GM12878 (cell line): Measurements from ENCODE around the gene TLR10. TPM values are rescaled to one million over a fixed set of nuclear protein-coding genes. Genes with fewer than 3 reads are reported as not detected.

Experiments used
- ATF2 ChIP-seq: IDR thresholded peaks from 2 replicates; pipeline ENCODE4 v1.6.1; 2012; ENCODE audit warnings: low read length, inconsistent platforms
- CHD1 ChIP-seq: IDR thresholded peaks from 2 replicates; pipeline ENCODE4 v1.6.1; 2012; ENCODE audit warnings: low read depth, low read length, improper control_type of control experiment
- CTCF ChIP-seq, 3 experiments: IDR thresholded peaks in 2 of 3; conservative IDR thresholded peaks in 1 of 3; 2 replicates each; pipeline ENCODE4 v1.5.1; 2011; ENCODE audit warnings: low read depth in 3 of 3, low read length in 3 of 3, mild to moderate bottlenecking in 3 of 3, control low read depth in 2 of 3, moderate library complexity in 2 of 3, inconsistent platforms in 1 of 3, mixed read lengths in 1 of 3; ENCODE audit not compliant: control insufficient read depth in 2 of 3, insufficient read depth in 1 of 3; ENCODE audit errors: extremely low read depth in 1 of 3
- ESRRA ChIP-seq: IDR thresholded peaks from 2 replicates; pipeline ENCODE4 v1.6.1; 2012; ENCODE audit warnings: mild to moderate bottlenecking, low read length, improper control_type of control experiment
- EZH2 ChIP-seq: IDR thresholded peaks from 2 replicates; pipeline ENCODE4 v1.6.1; 2012; ENCODE audit warnings: low read depth, mild to moderate bottlenecking, control low read depth, inconsistent platforms, low read length, borderline replicate concordance; ENCODE audit not compliant: control insufficient read depth
- GABPA ChIP-seq: IDR thresholded peaks from 2 replicates; pipeline ENCODE4 v1.6.1; 2014; ENCODE audit warnings: antibody characterized with exemption, low read depth, mild to moderate bottlenecking, inconsistent platforms
- HDAC6 ChIP-seq: fragments of 200-600 bp; sonication (generic); IDR thresholded peaks from one replicate; pipeline ENCODE4 v1.8.0; 2017; ENCODE audit warnings: antibody characterized with exemption; ENCODE audit not compliant: unreplicated experiment
- IKZF1 ChIP-seq: fragments of 450-650 bp; conservative IDR thresholded peaks from 2 replicates; pipeline ENCODE4 v1.6.1; 2017; ENCODE audit warnings: antibody characterized with exemption, mild to moderate bottlenecking
- LARP7 ChIP-seq: fragments of 450-650 bp; IDR thresholded peaks from 2 replicates; pipeline ENCODE4 v1.6.1; 2017; ENCODE audit warnings: mild to moderate bottlenecking
- MEF2A ChIP-seq: IDR thresholded peaks from 2 replicates; pipeline ENCODE4 v1.6.1; 2011; ENCODE audit warnings: low read depth, mild to moderate bottlenecking, low read length, moderate library complexity; ENCODE audit not compliant: insufficient read depth
- NBN ChIP-seq: fragments of 450-650 bp; IDR thresholded peaks from 2 replicates; pipeline ENCODE4 v1.6.1; 2016
- NFYA ChIP-seq: IDR thresholded peaks from 2 replicates; pipeline ENCODE4 v1.6.1; 2011; ENCODE audit warnings: low read depth, mild to moderate bottlenecking, low read length, improper control_type of control experiment, borderline replicate concordance
- NKRF ChIP-seq: fragments of 450-650 bp; conservative IDR thresholded peaks from 2 replicates; pipeline ENCODE4 v1.6.1; 2017; ENCODE audit warnings: mild to moderate bottlenecking, moderate library complexity
- RAD51 ChIP-seq: fragments of 450-650 bp; IDR thresholded peaks from 2 replicates; pipeline ENCODE4 v1.6.1; 2016; ENCODE audit warnings: moderate library complexity, mild to moderate bottlenecking, inconsistent platforms
- RBBP5 ChIP-seq: fragments of 200-600 bp; sonication (generic); conservative IDR thresholded peaks from 2 replicates; pipeline ENCODE4 v1.6.1; 2016
- RFX5 ChIP-seq: IDR thresholded peaks from 2 replicates; pipeline ENCODE4 v1.6.1; 2011; ENCODE audit warnings: low read depth, low read length, improper control_type of control experiment
- SIN3A ChIP-seq: IDR thresholded peaks from 2 replicates; pipeline ENCODE4 v1.6.1; 2012; ENCODE audit warnings: low read depth, low read length, improper control_type of control experiment
- SIX5 ChIP-seq: IDR thresholded peaks from 2 replicates; pipeline ENCODE4 v1.6.1; 2011; ENCODE audit warnings: mild to moderate bottlenecking, low read depth, low read length, moderate library complexity; ENCODE audit not compliant: severe bottlenecking
- SMC3 ChIP-seq: IDR thresholded peaks from 2 replicates; pipeline ENCODE4 v1.6.1; 2011; ENCODE audit warnings: low read length, improper control_type of control experiment, borderline replicate concordance
- SPI1 ChIP-seq: IDR thresholded peaks from 2 replicates; pipeline ENCODE4 v1.6.1; 2011; ENCODE audit warnings: low read depth, mild to moderate bottlenecking, low read length, moderate library complexity, borderline replicate concordance; ENCODE audit not compliant: insufficient read depth
- SREBF1 ChIP-seq: IDR thresholded peaks from 2 replicates; pipeline ENCODE4 v1.6.1; 2012; ENCODE audit warnings: mild to moderate bottlenecking, low read length
- TAF1 ChIP-seq: IDR thresholded peaks from 2 replicates; pipeline ENCODE4 v1.6.1; 2011; ENCODE audit warnings: mild to moderate bottlenecking, low read depth, low read length, borderline replicate concordance
- USF2 ChIP-seq: IDR thresholded peaks from 2 replicates; pipeline ENCODE4 v1.6.1; 2011; ENCODE audit warnings: low read depth, low read length, improper control_type of control experiment, borderline replicate concordance
- ZNF24 ChIP-seq: fragments of 450-650 bp; IDR thresholded peaks from 2 replicates; pipeline ENCODE4 v1.6.1; 2017; ENCODE audit warnings: antibody characterized with exemption, mild to moderate bottlenecking
- ZNF274 ChIP-seq: IDR thresholded peaks from one replicate; pipeline ENCODE4 v1.8.0; 2011; ENCODE audit not compliant: insufficient read length, insufficient read depth
- polyA plus RNA-seq, 11 experiments: library from polyadenylated mRNA; depleted of rRNA in 4 of 11; unstranded in 6 of 11; stranded (reverse) in 5 of 11; fragments of >200 nt; fragmentation: Nextera tagmentation in 4 of 11; fragmentation: Illumina TruSeq in 1 of 11; extraction: Ambion mirVana in 4 of 11; extraction: Trizol in 1 of 11; gene quantifications; 1 replicate in 1 of 11; 2 replicates in 10 of 11; pipeline versions ENCODE4 v1.2.1 to v1.2.3, GENCODE V29; 2011 to 2016; ENCODE audit warnings: inconsistent platforms in 2 of 11, missing spikeins in 2 of 11, low read depth in 1 of 11
- total RNA-seq, 4 experiments: library from RNA; depleted of rRNA in 3 of 4; stranded (reverse); fragments of >200 nt in 3 of 4; fragmentation: Illumina TruSeq in 1 of 4; extraction: Trizol in 1 of 4; gene quantifications; 2 replicates each; pipeline versions ENCODE4 v1.2.1 to v1.2.3, GENCODE V29; 2013 to 2021

TLR10 gene
- total and polyA plus RNA-seq, 10 of the 15 experiments (the other 5 are each of a cell fraction or from before 2014, with no cell fraction given): 31.5 to 149 (median 64.9) TPM

GRCh38 chr4:38730830-38731646, 51.8 kb downstream of the TLR10 start (continued):
- TF ChIP-seq NKRF (no peak), CTCF (IDR thresholded peaks at IDR 0.05 in 2 of 3, conservative IDR thresholded peaks at IDR 0.05 in 1 of 3; ENCODE audit: control insufficient read depth in 2 of 3, extremely low read depth in 1 of 3, insufficient read depth in 1 of 3, low read depth in 3 of 3, low read length in 3 of 3) (peak; percentile 69 to 96 (median 89)), ATF2 (peak; percentile 95), RBBP5 (0 out of 2 replicates have a peak, but pooled peaks have one; percentile 31), SREBF1 (no peak), NFYA (no peak), TAF1 (no peak; the same call in 1 of the 2 replicates), MEF2A (peak; percentile 90), CHD1 (no peak), ZNF24 (peak; percentile 18), ESRRA (no peak), SMC3 (peak; percentile 61), NBN (peak; percentile 78; the same call in 1 of the 2 replicates), USF2 (peak; percentile 44; the same call in 1 of the 2 replicates), IKZF1 (peak; percentile 97), LARP7 (no peak), RFX5 (no peak), RAD51 (peak; percentile 90), GABPA (peak; percentile 58; the same call in 1 of the 2 replicates), EZH2 (0 out of 2 replicates have a peak, but pooled peaks have one; percentile 47), SIN3A (no peak), SPI1 (peak; percentile 25; the same call in 1 of the 2 replicates), ZNF274 (no peak), SIX5 (no peak), HDAC6 (no peak)
